ENCODE results near the gene OR52B6. TPM values are rescaled to one million over a fixed set of nuclear protein-coding genes. Genes with fewer than 3 reads are reported as not detected.

OR52B6 gene
- total and polyA plus RNA-seq, 10 donors = not detected

DNA sequence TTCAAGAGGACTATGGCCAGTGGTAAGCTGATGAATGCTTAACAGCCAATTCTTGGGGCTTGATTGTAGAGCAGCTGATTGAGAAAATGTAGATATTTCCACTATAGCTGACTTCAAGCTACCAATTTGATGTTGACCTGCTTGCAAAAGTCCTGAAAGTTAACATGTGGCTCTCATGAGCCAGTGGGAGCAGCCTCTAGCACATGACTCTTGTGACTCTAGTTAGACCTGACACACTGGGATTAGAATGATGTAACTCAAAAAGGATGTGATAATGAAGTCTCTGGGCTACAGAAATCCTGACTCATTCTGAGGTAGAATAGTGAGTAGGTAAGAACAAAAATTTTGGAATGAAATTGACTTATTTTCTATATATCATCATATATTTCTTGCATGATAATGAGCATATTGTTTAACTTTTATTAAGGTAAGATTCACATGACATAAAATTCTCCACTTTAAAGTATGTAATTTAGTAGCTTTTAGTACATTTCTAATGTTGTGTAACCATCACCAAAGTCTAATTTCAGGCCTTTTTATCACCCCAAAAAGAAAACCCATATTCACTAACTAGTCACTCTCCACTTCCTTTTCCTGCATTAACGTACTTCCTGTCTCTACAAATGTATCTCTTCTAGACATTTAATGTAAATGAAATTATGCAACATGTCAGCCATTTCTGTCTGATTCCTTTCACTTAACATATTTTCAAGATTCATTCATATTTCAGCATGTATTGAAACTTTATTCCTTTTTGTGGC lies 16.2 kb upstream of the OR52B6 start:
- no peak for DNase-seq
- 19 to 52% (median 24%) methylated on average over 1 of the region's 1 CpG for WGBS, 5 donors
- Histone ChIP-seq H3K36me3 (no peaks in the 10 kb centered on the region), H3K9me3 (no peaks in the 10 kb centered on the region), H3K27me3 (replicated peaks in 1 of 7) (no peaks in the 10 kb centered on the region), H3K27ac (no peak overlapping the region), H3K4me1 (no peaks in the 10 kb centered on the region), H3K4me3 (no peak overlapping the region)
- no peak for TF ChIP-seq POLR2A (IDR thresholded peaks at IDR 0.05)
- no peak for TF ChIP-seq POLR2AphosphoS5 (IDR thresholded peaks at IDR 0.05)
- TF ChIP-seq CTCF (IDR thresholded peaks at IDR 0.05 in 8 of 11, conservative IDR thresholded peaks at IDR 0.05 in 3 of 11) = no peak
- intact Hi-C loops (cut with DNase I; ENCODE audit: low total_unique reads) = no loop called here

GRCh38 chr11:5574654-5575053 lies 6.0 kb upstream of the OR52B6 start:
- intact Hi-C loops (cut with DNase I; ENCODE audit: low total_unique reads) = no loop called here
- Histone ChIP-seq H3K4me1 (no peaks in the 10 kb centered on the region), H3K4me3 (no peak overlapping the region), H3K9me3 (no peaks in the 10 kb centered on the region), H3K36me3 (no peaks in the 10 kb centered on the region), H3K27me3 (replicated peaks in 1 of 7) (no peaks in the 10 kb centered on the region), H3K27ac (no peak overlapping the region)
- no peak for TF ChIP-seq POLR2AphosphoS5 (IDR thresholded peaks at IDR 0.05)
- TF ChIP-seq CTCF (IDR thresholded peaks at IDR 0.05 in 8 of 11, conservative IDR thresholded peaks at IDR 0.05 in 3 of 11) = no peak
- TF ChIP-seq POLR2A (IDR thresholded peaks at IDR 0.05) = no peak
- 90 to 95% (median 90%) methylated on average over 2 of the region's 2 CpGs for WGBS, 5 donors
- DNase-seq = no peak

DNA sequence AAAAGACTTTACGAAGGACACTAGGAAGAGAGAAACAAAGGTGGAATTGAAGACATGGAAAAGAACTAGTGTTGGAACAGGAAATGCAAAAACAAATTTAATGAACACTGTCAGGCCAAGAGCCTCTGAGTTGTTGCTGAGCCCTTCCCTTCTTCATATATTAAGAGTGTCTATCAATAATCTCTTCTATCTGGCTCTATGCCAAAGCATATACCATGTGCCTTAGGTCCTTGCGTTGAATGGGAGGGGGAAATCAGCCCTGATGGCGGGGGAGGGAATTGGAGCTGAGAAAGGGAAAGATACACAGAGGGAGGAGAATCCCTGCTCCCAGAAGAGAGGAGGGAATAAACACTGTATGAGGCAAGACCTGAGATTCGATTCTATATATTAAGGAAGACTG lies 5.5 kb upstream of the OR52B6 start:
- Histone ChIP-seq H3K4me3 (no peak overlapping the region), H3K36me3 (no peaks in the 10 kb centered on the region), H3K27ac (no peak overlapping the region), H3K4me1 (no peaks in the 10 kb centered on the region), H3K27me3 (replicated peaks in 1 of 7) (no peaks in the 10 kb centered on the region), H3K9me3 (no peaks in the 10 kb centered on the region)
- TF ChIP-seq CTCF (IDR thresholded peaks at IDR 0.05 in 8 of 11, conservative IDR thresholded peaks at IDR 0.05 in 3 of 11) = no peak
- WGBS, 5 donors = 69 to 88% (median 79%) methylated on average over 4 of the region's 4 CpGs
- intact Hi-C loops (cut with DNase I; ENCODE audit: low total_unique reads) = no loop called here
- DNase-seq = no peak

GRCh38 chr11:5577101-5577500 lies 3.6 kb upstream of the OR52B6 start:
- no peak overlapping the region for H3K27ac ChIP-seq
- no peaks in the 10 kb centered on the region for H3K4me1 ChIP-seq
- H3K4me3 ChIP-seq = no peak overlapping the region
- no peak for DNase-seq
- H3K36me3 ChIP-seq = no peaks in the 10 kb centered on the region
- intact Hi-C loops (cut with DNase I; ENCODE audit: low total_unique reads) = no loop called here
- no peaks in the 10 kb centered on the region for H3K27me3 ChIP-seq (replicated peaks in 1 of 7)
- TF ChIP-seq POLR2AphosphoS5 (IDR thresholded peaks at IDR 0.05) = no peak
- no peak for TF ChIP-seq POLR2A (IDR thresholded peaks at IDR 0.05)
- TF ChIP-seq CTCF (IDR thresholded peaks at IDR 0.05 in 8 of 11, conservative IDR thresholded peaks at IDR 0.05 in 3 of 11) = no peak
- no peaks in the 10 kb centered on the region for H3K9me3 ChIP-seq
